Prostate gland (tissue), 2 donors: ENCODE results near the gene PPP1R3A.

Experiments used
- POLR2A ChIP-seq: fragments of 450-650 bp; IDR thresholded peaks from one replicate; pipeline ENCODE4 v1.6.1; 2016; ENCODE audit warnings: antibody characterized with exemption, mild to moderate bottlenecking
- POLR2AphosphoS5 ChIP-seq: sonication (generic); formaldehyde crosslinking; IDR thresholded peaks from one replicate; pipeline ENCODE4 v1.6.1; 2017; ENCODE audit warnings: antibody characterized with exemption
- TF ChIP-seq, protein P1 (sequence below), 4 experiments: fragments of 200-600 bp in 2 of 4; fragments of 450-650 bp in 2 of 4; sonication (generic) in 2 of 4; IDR thresholded peaks; 1 replicate in 3 of 4; 2 replicates in 1 of 4; pipeline ENCODE4 v1.5.1; 2016 to 2019; ENCODE audit warnings: antibody characterized with exemption in 4 of 4, mild to moderate bottlenecking in 2 of 4, moderate library complexity in 2 of 4

DNA sequence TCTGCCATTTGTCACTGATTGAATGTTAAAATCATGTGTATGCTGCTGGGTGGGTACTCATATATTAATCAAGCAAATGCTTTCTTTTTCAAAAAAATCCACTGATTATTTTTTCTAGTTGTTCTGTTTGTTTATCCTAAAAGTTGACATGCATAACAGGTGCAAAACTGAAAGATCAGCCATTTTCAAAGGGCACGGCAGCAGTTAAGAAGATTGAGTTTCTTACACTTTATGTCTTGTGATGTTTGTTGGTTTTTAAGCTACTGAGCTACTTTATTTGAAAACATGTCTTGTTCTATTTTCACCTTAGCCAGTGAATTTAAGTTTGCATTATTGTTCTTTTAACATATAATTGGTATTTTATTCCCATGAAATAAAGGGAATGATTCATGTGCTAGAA, 45.8 kb downstream of the PPP1R3A start:
- TF ChIP-seq, protein P1, sequence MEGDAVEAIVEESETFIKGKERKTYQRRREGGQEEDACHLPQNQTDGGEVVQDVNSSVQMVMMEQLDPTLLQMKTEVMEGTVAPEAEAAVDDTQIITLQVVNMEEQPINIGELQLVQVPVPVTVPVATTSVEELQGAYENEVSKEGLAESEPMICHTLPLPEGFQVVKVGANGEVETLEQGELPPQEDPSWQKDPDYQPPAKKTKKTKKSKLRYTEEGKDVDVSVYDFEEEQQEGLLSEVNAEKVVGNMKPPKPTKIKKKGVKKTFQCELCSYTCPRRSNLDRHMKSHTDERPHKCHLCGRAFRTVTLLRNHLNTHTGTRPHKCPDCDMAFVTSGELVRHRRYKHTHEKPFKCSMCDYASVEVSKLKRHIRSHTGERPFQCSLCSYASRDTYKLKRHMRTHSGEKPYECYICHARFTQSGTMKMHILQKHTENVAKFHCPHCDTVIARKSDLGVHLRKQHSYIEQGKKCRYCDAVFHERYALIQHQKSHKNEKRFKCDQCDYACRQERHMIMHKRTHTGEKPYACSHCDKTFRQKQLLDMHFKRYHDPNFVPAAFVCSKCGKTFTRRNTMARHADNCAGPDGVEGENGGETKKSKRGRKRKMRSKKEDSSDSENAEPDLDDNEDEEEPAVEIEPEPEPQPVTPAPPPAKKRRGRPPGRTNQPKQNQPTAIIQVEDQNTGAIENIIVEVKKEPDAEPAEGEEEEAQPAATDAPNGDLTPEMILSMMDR (IDR thresholded peaks at IDR 0.05), result no peak
- TF ChIP-seq POLR2A (no peak), POLR2AphosphoS5 (no peak)
